ENCODE data around the gene NTRK3. TPM values are rescaled to one million over a fixed set of nuclear protein-coding genes. Genes with fewer than 3 reads are reported as not detected.

Gene NTRK3
- total and polyA plus RNA-seq, 2 donors (not counting 3 experiments of a cell fraction or from before 2014, with no cell fraction given): not detected

DNA sequence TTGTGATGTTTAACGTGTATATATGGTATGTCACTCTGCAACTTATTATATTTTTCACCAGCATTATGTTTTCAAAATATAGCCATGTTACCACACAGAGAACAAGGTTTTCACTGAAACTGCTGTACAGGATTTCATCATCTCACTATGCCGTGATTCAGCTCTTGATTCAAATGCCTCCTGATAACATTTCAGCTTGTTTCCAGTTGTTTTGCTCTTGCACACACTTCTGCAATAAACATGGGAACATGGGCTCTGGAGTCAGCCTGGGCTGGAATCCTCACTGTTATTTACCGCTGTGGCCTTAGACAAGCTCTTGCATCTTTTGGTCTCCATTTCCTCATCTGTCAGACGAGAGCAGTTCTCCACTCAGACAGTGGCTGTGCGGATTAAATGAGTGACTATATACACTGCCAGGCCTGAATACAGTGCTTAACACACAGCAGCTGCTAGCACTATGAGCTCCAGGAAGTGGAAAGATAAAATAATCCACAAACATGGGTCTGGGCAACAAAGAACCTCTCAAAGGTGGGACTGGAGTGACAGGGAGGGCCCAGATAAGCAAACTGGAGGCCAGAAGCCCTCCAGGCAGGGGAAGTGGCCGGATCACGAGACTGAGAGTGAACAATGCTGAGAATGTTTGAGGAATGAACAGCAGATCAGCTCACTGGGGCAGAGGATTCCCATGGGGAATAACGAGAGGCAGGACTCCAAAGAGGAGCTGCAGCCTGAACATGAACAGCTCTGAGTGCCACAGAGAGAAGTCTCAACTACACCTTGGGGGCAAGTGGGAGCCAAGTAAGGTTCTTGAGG is 17.7 kb downstream of the NTRK3 start:
- H3K4me2 ChIP-seq (ENCODE audit: insufficient read depth, low read length): no peak overlapping the region
- no peak for FAIRE-seq

More for the DNA sequence above, 17.7 kb downstream of the NTRK3 start:
- no peak for DNase-seq (ENCODE audit: low read depth, low spot score)
- BruUV-seq (replicated peaks): no TSS peak
- Histone ChIP-seq H3K79me2 (ENCODE audit: control insufficient read depth, insufficient read depth, low read length) (no peaks in the 10 kb centered on the region), H3K9me1 (replicated peaks; ENCODE audit: control insufficient read depth, extremely low read depth, insufficient read depth, low read length) (no peaks in the 10 kb centered on the region), H3K36me3 (ENCODE audit: control insufficient read depth in 2 of 2, extremely low read depth in 1 of 2, insufficient read depth in 2 of 2, low read length in 2 of 2) (no peaks in the 10 kb centered on the region), H2AFZ (ENCODE audit: low read depth, low read length) (no peak overlapping the region), H3K9ac (replicated peaks; ENCODE audit: extremely low read depth, insufficient read depth, low read length) (no peak overlapping the region), H3K4me1 (ENCODE audit: control insufficient read depth, extremely low read depth, insufficient read depth, low read length) (no peaks in the 10 kb centered on the region), H3K4me3 (replicated peaks in 1 of 3; ENCODE audit: insufficient read depth in 1 of 3, low read depth in 1 of 3, low read length in 3 of 3) (no peak overlapping the region), H3K27me3 (ENCODE audit: control insufficient read depth in 2 of 2, insufficient read depth in 2 of 2, low read length in 2 of 2) (no peaks in the 10 kb centered on the region), H4K20me1 (replicated peaks; ENCODE audit: control insufficient read depth, extremely low read depth, insufficient read depth, low read length) (no peaks in the 10 kb centered on the region), H3K9me3 (replicated peaks; ENCODE audit: control insufficient read depth, insufficient read depth, low read length) (no peaks in the 10 kb centered on the region), H3K27ac (ENCODE audit: insufficient read depth, low read depth, low read length) (no peak overlapping the region)
- CTCF ChIA-PET: no interaction called here
- POLR2A ChIA-PET: no interaction called here
- intact Hi-C loops (cut with micrococcal nuclease): no loop called here
- dilution Hi-C loops (cut with MboI; ENCODE audit: extremely low pct_ligation_motif_present, low sequenced_read_pairs): no loop called here
- TF ChIP-seq JUN (IDR thresholded peaks at IDR 0.05; ENCODE audit: borderline replicate concordance, insufficient read depth, insufficient read length, low read depth) (no peak), GATA2 (IDR thresholded peaks at IDR 0.05; ENCODE audit: insufficient read depth, insufficient read length, low read depth, low read length) (no peak), MYC (IDR thresholded peaks at IDR 0.05; ENCODE audit: low read depth, low read length) (no peak), FOS (IDR thresholded peaks at IDR 0.05; ENCODE audit: borderline replicate concordance, insufficient read depth, low read length) (no peak), EZH2 (IDR thresholded peaks at IDR 0.05; ENCODE audit: borderline replicate concordance, low read depth, low read length, severe bottlenecking) (no peak), POLR2A (IDR thresholded peaks at IDR 0.05; ENCODE audit: low read depth, low read length) (no peak), MAX (IDR thresholded peaks at IDR 0.05; ENCODE audit: insufficient read depth, insufficient read length) (no peak), POLR2AphosphoS5 (IDR thresholded peaks at IDR 0.05; ENCODE audit: insufficient read depth, low read depth, low read length) (no peak)
- TF ChIP-seq, protein P1, sequence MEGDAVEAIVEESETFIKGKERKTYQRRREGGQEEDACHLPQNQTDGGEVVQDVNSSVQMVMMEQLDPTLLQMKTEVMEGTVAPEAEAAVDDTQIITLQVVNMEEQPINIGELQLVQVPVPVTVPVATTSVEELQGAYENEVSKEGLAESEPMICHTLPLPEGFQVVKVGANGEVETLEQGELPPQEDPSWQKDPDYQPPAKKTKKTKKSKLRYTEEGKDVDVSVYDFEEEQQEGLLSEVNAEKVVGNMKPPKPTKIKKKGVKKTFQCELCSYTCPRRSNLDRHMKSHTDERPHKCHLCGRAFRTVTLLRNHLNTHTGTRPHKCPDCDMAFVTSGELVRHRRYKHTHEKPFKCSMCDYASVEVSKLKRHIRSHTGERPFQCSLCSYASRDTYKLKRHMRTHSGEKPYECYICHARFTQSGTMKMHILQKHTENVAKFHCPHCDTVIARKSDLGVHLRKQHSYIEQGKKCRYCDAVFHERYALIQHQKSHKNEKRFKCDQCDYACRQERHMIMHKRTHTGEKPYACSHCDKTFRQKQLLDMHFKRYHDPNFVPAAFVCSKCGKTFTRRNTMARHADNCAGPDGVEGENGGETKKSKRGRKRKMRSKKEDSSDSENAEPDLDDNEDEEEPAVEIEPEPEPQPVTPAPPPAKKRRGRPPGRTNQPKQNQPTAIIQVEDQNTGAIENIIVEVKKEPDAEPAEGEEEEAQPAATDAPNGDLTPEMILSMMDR (IDR thresholded peaks at IDR 0.05; ENCODE audit: extremely low read depth in 1 of 2, insufficient read depth in 1 of 2, low read depth in 1 of 2, low read length in 2 of 2): no peak

Measured in endothelial cell of umbilical vein (primary cell).